ENCODE data around the gene XCL2. TPM values are rescaled to one million over a fixed set of nuclear protein-coding genes. Genes with fewer than 3 reads are reported as not detected.

XCL2 gene
- polyA plus RNA-seq, 1 donor, result 2.0 TPM

GRCh38 chr1:168504064-168504837 lies 39.5 kb downstream of the XCL2 start:
- H3K4me1 ChIP-seq (ENCODE audit: control insufficient read depth, insufficient read depth, low read length), result peaks cover 15% of the 10 kb centered on the region
- peak in 1 of 2 donors; percentile 42 for DNase-seq
- no peaks in the 10 kb centered on the region for H3K9me3 ChIP-seq (ENCODE audit: control insufficient read depth, low read depth, low read length)
- H3K36me3 ChIP-seq (ENCODE audit: control insufficient read depth, insufficient read depth, low read length), result no peaks in the 10 kb centered on the region
- no peak overlapping the region for H3K4me3 ChIP-seq (ENCODE audit: low read length)
- no peaks in the 10 kb centered on the region for H3K27me3 ChIP-seq (ENCODE audit: control insufficient read depth, insufficient read depth, low read length)
- WGBS (ENCODE audit: insufficient coverage, low lambda C conversion rate), result no CpG with 5 or more reads among the region's 4 CpGs
- H3K27ac ChIP-seq (ENCODE audit: low read length), result peak overlapping the region; percentile 49

- H3K36me3 ChIP-seq (ENCODE audit: control insufficient read depth, insufficient read depth, low read length), result no peaks in the 10 kb centered on the region
- peak overlapping the region; percentile 82 for H3K27ac ChIP-seq (ENCODE audit: low read length)
- H3K9me3 ChIP-seq (ENCODE audit: control insufficient read depth, low read depth, low read length), result peaks cover 5% of the 10 kb centered on the region
- DNase-seq, result peak in 1 of 2 donors; percentile 46
- H3K4me3 ChIP-seq (ENCODE audit: low read length), result no peak overlapping the region
- H3K27me3 ChIP-seq (ENCODE audit: control insufficient read depth, insufficient read depth, low read length), result no peaks in the 10 kb centered on the region
- WGBS (ENCODE audit: insufficient coverage, low lambda C conversion rate), result 20% methylated on average over 1 of the region's 2 CpGs
- peaks cover 53% of the 10 kb centered on the region for H3K4me1 ChIP-seq (ENCODE audit: control insufficient read depth, insufficient read depth, low read length)
Observed at GRCh38 chr1:168499688-168500049, 44.1 kb downstream of the XCL2 start.

DNA sequence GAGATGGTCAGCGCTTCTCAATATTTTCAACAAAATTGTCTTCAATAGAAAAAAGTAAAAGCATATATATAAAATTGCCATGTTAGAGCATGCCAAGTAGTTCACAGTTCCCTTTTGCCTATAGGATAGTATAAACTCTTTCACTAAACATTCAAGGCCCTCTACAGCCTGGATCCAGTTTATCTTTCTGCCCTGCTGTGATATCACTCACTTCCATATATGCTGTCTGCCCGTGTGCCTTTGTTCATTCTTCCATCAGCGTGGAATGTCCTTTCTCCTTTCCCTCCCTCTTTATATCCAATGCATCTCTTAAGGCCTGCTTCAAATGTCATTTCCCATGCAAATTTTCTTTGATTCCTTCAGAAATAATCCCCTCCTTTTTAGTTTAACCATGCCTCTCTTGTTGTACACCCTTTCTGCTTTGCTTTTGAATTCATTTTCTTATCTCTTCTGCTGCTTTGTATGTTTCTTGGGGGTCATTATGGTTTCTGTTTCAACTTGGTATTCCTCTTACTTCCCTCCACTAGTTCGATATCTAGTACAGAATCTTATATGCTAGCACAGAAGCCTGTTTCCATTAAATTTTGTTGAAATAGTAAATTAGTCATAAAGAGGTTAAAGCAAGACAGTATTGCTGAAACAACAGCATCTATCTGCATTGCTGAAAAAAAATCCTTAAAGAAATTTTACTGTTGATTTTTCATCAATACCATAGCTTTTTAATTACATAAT lies 44.7 kb downstream of the XCL2 start:
- WGBS (ENCODE audit: insufficient coverage, low lambda C conversion rate), result 83% methylated on average over 1 of the region's 4 CpGs
- Histone ChIP-seq H3K4me1 (ENCODE audit: control insufficient read depth, insufficient read depth, low read length) (peaks cover 49% of the 10 kb centered on the region), H3K27ac (ENCODE audit: low read length) (peak overlapping the region; percentile 82)

DNA sequence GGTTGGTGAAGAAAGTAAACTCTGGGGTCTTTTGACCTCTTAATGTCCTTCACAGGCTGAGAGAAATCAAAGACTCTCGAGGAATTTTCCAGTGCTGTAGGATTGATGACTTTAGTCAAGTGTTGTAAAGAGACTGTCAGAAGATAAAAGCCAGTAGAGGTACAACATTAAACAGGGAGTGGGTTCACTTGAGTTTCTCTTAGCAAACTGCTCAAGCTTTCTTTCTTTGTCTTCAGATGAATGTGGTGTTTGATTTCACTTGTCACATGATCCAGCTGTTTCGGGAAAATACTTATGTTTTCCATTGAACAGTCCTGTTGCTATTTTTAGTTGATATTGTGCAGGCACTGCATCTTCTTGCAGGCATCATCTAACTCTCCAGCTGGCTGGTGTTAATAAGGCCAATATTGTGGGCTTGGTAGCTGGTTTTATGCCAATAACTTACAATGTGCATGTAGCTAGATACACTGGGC lies 45.6 kb downstream of the XCL2 start:
- peaks cover 5% of the 10 kb centered on the region for H3K9me3 ChIP-seq (ENCODE audit: control insufficient read depth, low read depth, low read length)
- no peak overlapping the region for H3K4me3 ChIP-seq (ENCODE audit: low read length)
- peak overlapping the region; percentile 82 for H3K27ac ChIP-seq (ENCODE audit: low read length)
- H3K27me3 ChIP-seq (ENCODE audit: control insufficient read depth, insufficient read depth, low read length), result no peaks in the 10 kb centered on the region
- no CpG with 5 or more reads among the region's 2 CpGs for WGBS (ENCODE audit: insufficient coverage, low lambda C conversion rate)
- H3K36me3 ChIP-seq (ENCODE audit: control insufficient read depth, insufficient read depth, low read length), result no peaks in the 10 kb centered on the region
- DNase-seq, result peak in 1 of 2 donors; percentile 64
- H3K4me1 ChIP-seq (ENCODE audit: control insufficient read depth, insufficient read depth, low read length), result peaks cover 49% of the 10 kb centered on the region

More for the DNA sequence above, 44.7 kb downstream of the XCL2 start:
- H3K4me3 ChIP-seq (ENCODE audit: low read length), result no peak overlapping the region
- DNase-seq, result peak in 1 of 2 donors; percentile 26
- peaks cover 5% of the 10 kb centered on the region for H3K9me3 ChIP-seq (ENCODE audit: control insufficient read depth, low read depth, low read length)
- no peaks in the 10 kb centered on the region for H3K27me3 ChIP-seq (ENCODE audit: control insufficient read depth, insufficient read depth, low read length)
- H3K36me3 ChIP-seq (ENCODE audit: control insufficient read depth, insufficient read depth, low read length), result no peaks in the 10 kb centered on the region

DNA sequence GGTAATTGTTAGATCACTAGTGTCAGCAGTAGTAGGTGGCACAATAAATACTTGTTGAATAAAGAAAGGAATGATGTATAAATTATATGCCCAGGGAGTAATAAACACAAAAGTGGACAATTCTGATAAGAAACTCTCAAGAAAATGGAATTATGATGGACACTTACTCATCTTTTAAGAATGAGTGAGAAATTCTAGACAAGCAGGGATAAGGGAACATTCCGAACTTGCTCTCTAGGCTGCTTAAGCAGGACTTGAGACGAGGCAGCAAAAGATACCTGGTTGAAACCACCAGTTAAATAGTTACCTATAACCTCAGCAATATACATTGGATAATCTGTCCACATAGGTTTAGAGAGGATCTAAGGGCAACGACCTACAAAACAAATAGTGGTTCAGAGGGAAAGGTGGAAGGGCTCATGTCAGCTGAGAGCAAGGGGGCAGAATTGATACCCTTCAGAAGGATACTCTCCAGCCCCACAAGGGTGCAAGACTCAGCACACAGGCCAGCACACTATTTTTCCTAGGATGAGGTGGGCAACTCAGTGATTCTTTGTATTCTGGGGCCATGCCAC lies 46.3 kb downstream of the XCL2 start:
- Histone ChIP-seq H3K27me3 (ENCODE audit: control insufficient read depth, insufficient read depth, low read length) (no peaks in the 10 kb centered on the region), H3K9me3 (ENCODE audit: control insufficient read depth, low read depth, low read length) (peaks cover 5% of the 10 kb centered on the region), H3K4me1 (ENCODE audit: control insufficient read depth, insufficient read depth, low read length) (peaks cover 50% of the 10 kb centered on the region), H3K4me3 (ENCODE audit: low read length) (no peak overlapping the region), H3K27ac (ENCODE audit: low read length) (peak overlapping the region; percentile 82), H3K36me3 (ENCODE audit: control insufficient read depth, insufficient read depth, low read length) (no peaks in the 10 kb centered on the region)
- WGBS (ENCODE audit: insufficient coverage, low lambda C conversion rate), result 17% methylated on average over 1 of the region's 3 CpGs
- DNase-seq, result peak in 1 of 2 donors; percentile 77

DNA sequence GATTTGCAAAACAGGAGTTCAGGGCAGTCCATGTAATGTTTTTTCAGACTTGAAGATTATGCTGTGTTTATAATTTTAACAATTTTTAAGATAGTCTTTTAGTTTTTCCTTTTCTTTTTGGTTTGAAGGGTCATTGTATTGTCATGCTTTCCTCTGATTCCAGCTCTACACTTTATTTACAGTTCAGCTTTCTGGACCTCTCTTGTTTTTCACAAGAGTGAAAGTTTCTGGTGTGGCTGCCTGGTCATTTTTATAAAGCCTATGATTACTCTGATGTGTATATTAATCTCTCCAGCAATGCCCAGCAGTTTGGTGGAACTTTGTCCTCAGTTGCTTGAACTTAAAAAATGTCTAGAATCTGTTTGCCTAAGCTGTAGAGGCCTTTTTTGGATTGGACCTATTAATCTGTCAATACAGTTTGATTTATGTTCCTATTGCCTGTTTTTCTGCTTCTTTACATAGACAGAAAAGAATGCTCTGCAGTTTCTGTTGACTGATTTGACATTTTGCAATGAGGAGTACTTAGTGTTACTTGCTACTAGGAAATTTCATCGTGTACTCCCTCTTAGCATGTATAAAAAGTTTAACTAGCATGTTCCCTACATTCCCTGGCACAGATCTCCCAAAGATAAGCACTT lies 52.2 kb downstream of the XCL2 start:
- Histone ChIP-seq H3K4me1 (ENCODE audit: control insufficient read depth, insufficient read depth, low read length) (peaks cover 24% of the 10 kb centered on the region), H3K27me3 (ENCODE audit: control insufficient read depth, insufficient read depth, low read length) (no peaks in the 10 kb centered on the region), H3K27ac (ENCODE audit: low read length) (peak overlapping the region; percentile 47), H3K4me3 (ENCODE audit: low read length) (no peak overlapping the region), H3K9me3 (ENCODE audit: control insufficient read depth, low read depth, low read length) (peaks cover 5% of the 10 kb centered on the region), H3K36me3 (ENCODE audit: control insufficient read depth, insufficient read depth, low read length) (no peaks in the 10 kb centered on the region)
- no CpG with 5 or more reads among the region's 1 CpG for WGBS (ENCODE audit: insufficient coverage, low lambda C conversion rate)
- peak in 1 of 2 donors; percentile 61 for DNase-seq

Other genes with a start within 250 kb of the XCL2 start
- 1.6 TPM for gene XCL1, start 32.6 kb upstream of the XCL2 start, polyA plus RNA-seq
- 11.4 TPM for gene DPT, start 185.2 kb upstream of the XCL2 start, polyA plus RNA-seq